CD8-positive, alpha-beta memory T cell (primary cell): ENCODE measurements around the gene EIF2D. TPM values are rescaled to one million over a fixed set of nuclear protein-coding genes. Genes with fewer than 3 reads are reported as not detected.
"Not testable (repeated sequence)": the region's sequence is repeated elsewhere in the genome, so short reads cannot be mapped to it uniquely, and the experiment has no call there.

Experiments
- CTCF ChIA-PET: fragments of 350-600 bp; sonication (Branson Sonifier 250); formaldehyde crosslinking; loops from one replicate; lab custom pipeline; 2021; ENCODE audit warnings: antibody characterized with exemption; lab: Charles Lee
- POLR2A ChIA-PET: fragments of 350-600 bp; sonication (Branson Sonifier 250); formaldehyde crosslinking; loops from one replicate; lab custom pipeline; 2021; ENCODE audit warnings: antibody characterized with exemption; lab: Charles Lee
- DNase-seq, 5 donors: peaks; one replicate each; pipeline versions ENCODE4 v3.0.0 to v3.0.0-alpha.2; 2020 to 2022; ENCODE audit warnings: mixed read lengths in 1 of 5
- H3K27ac ChIP-seq: one replicate; pipeline ENCODE4 v1.7.0; 2013; ENCODE audit warnings: low read depth, mild to moderate bottlenecking, low read length, moderate library complexity
- H3K27me3 ChIP-seq: 2 replicates; pipeline ENCODE4 v1.7.0; 2013; ENCODE audit warnings: low read length, mild to moderate bottlenecking; ENCODE audit not compliant: insufficient read depth, poor library complexity, severe bottlenecking
- H3K36me3 ChIP-seq: 2 replicates; pipeline ENCODE4 v1.7.0; 2013; ENCODE audit warnings: mild to moderate bottlenecking, low read length, moderate library complexity; ENCODE audit not compliant: insufficient read depth
- H3K4me1 ChIP-seq: 2 replicates; pipeline ENCODE4 v1.7.0; 2013; ENCODE audit warnings: mild to moderate bottlenecking, low read length, moderate library complexity; ENCODE audit not compliant: insufficient read depth
- H3K4me3 ChIP-seq: 2 replicates; pipeline ENCODE4 v1.7.0; 2013; ENCODE audit warnings: mild to moderate bottlenecking, low read length
- H3K9me3 ChIP-seq: 2 replicates; pipeline ENCODE4 v1.7.0; 2013; ENCODE audit warnings: mild to moderate bottlenecking, low read length
- H3K27ac Mint-ChIP-seq, 8 donors: one replicate each; pipeline ENCODE4 v1.8.0; 2020 to 2021; ENCODE audit warnings: mixed read lengths in 8 of 8, mild to moderate bottlenecking in 6 of 8, inconsistent platforms in 3 of 8, moderate library complexity in 3 of 8
- H3K27me3 Mint-ChIP-seq, 2 donors: one replicate each; pipeline ENCODE4 v1.8.0; 2020 to 2021; ENCODE audit warnings: mixed read lengths in 2 of 2, mild to moderate bottlenecking in 1 of 2, moderate library complexity in 1 of 2
- H3K36me3 Mint-ChIP-seq, 3 donors: one replicate each; pipeline ENCODE4 v1.8.0; 2020 to 2021; ENCODE audit warnings: mixed read lengths in 3 of 3, inconsistent platforms in 1 of 3, mild to moderate bottlenecking in 1 of 3
- H3K4me1 Mint-ChIP-seq, 3 donors: one replicate each; pipeline ENCODE4 v1.8.0; 2020 to 2021; ENCODE audit warnings: mixed read lengths in 3 of 3, inconsistent platforms in 1 of 3, mild to moderate bottlenecking in 1 of 3
- H3K4me3 Mint-ChIP-seq, 7 donors: one replicate each; pipeline ENCODE4 v1.8.0; 2020 to 2021; ENCODE audit warnings: mixed read lengths in 7 of 7, mild to moderate bottlenecking in 6 of 7, moderate library complexity in 4 of 7, inconsistent platforms in 2 of 7
- H3K9me3 Mint-ChIP-seq, 5 donors: one replicate each; pipeline ENCODE4 v1.8.0; 2020 to 2022; ENCODE audit warnings: mixed read lengths in 5 of 5, mild to moderate bottlenecking in 3 of 5, moderate library complexity in 2 of 5, inconsistent platforms in 1 of 5
- polyA plus RNA-seq: library from polyadenylated mRNA; unstranded; fragments of 300-500 nt; fragmentation: Illumina TruSeq; gene quantifications from one replicate; pipeline ENCODE4 v1.2.3, GENCODE V29; 2021
- total RNA-seq, 2 experiments: library from RNA; stranded (reverse); gene quantifications; one replicate each; pipeline ENCODE4 v1.2.3, GENCODE V29; 2021

The EIF2D gene
- total and polyA plus RNA-seq, 3 experiments from 2014 or later = 35.3 to 88.7 (median 82.7) TPM

DNA sequence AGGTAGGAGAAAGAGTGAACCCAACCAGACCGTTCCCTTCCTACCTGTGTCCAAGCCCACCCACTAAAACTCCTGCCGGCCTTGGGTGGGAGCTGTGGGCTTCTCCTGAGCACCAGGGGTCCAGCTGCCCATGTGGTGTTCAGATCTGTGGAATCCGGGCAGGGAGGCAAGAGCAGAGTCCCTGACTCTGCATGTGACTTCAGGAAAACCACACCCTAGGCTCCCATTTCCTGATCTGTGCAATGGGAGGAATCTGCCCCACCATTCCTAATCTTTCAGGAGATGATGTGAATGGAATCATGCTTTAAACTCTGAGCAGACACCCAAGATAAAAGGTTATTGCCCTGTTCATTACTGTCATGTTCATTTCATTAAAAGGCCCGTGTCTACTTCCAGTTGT lies 27.6 kb downstream of the EIF2D start:
- H3K36me3 ChIP-seq = peaks cover 70% of the 10 kb centered on the region
- H3K9me3 Mint-ChIP-seq = no peaks in the 10 kb centered on the region
- H3K9me3 ChIP-seq = no peaks in the 10 kb centered on the region
- POLR2A ChIA-PET = interaction anchor here (2.9 to 6.4 kb wide), 2 partner anchors 28 to 33 kb away, joined by 14 to 45 read pairs; no protein-coding TSS in a partner anchor
- no peaks in the 10 kb centered on the region for H3K27me3 ChIP-seq
- peaks cover 57 to 84% (median 72%) of the 10 kb centered on the region in 3 donors for H3K4me1 Mint-ChIP-seq
- no peak overlapping the region for H3K4me3 ChIP-seq
- DNase-seq = no peak
- peaks cover 7 to 91% (median 24%) of the 10 kb centered on the region in 3 donors for H3K36me3 Mint-ChIP-seq
- H3K4me3 Mint-ChIP-seq = no peak overlapping the region
- H3K4me1 ChIP-seq = peaks cover 44% of the 10 kb centered on the region
- H3K27ac ChIP-seq = no peak overlapping the region
- H3K27ac Mint-ChIP-seq = peak overlapping the region in 6 of 8 donors; percentile 19 to 99 (median 78)
- H3K27me3 Mint-ChIP-seq = peaks cover 0 to 1% of the 10 kb centered on the region in 2 donors
- CTCF ChIA-PET = interaction anchor here (0.7 to 19.1 kb wide), 11 partner anchors 9 to 121 kb away, joined by 3 to 503 read pairs (median 5); partner anchors contain the start of gene RASSF5

DNA sequence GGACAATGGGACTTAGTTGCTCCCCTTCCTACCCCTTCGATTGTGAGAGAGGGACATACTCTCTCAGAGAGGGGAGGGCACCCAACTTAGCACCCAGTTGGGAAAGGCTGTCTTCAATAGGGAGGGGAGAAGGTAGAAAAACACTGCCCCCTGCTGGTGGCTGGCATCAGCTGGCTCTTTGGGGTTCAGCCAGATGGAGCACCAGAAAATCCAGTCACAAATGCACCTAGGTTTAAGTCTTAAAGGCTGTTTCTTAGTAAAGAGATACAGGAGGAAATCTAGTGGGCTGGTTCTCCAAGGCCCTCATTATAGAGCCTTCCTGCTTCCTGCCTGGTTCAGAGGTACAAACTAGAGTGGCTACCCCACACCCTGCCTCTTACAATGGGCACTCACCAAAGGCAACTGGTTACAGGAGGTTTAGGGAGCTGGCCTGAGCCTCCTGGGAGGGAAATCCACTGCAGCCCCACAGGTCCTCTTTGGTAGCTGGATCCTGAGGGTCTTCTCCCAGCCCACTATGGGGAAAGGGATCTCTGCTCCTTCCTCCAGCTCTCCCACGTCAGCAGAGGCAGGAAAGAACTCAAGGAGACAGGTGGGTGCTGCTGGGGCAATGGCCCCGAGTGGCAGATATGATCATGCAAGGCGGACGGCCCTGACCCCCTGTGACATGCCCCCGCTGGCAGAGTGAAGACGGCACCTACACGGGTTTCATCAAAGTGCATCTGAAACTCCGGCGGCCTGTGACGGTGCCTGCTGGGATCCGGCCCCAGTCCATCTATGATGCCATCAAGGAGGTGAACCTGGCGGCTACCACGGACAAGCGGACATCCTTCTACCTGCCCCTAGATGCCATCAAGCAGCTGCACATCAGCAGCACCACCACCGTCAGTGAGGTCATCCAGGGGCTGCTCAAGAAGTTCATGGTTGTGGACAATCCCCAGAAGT lies 28.3 kb downstream of the EIF2D start:
- Mint-ChIP-seq H3K27me3 (peaks cover 0 to 1% of the 10 kb centered on the region in 2 donors), H3K27ac (peak overlapping the region; percentile 92 to 100 (median 98)), H3K4me1 (peaks cover 58 to 84% (median 72%) of the 10 kb centered on the region in 3 donors), H3K4me3 (peak overlapping the region; percentile 59 to 92 (median 88)), H3K36me3 (peaks cover 7 to 89% (median 25%) of the 10 kb centered on the region in 3 donors), H3K9me3 (no peaks in the 10 kb centered on the region)
- peak; percentile 76 to 86 (median 80) for DNase-seq
- Histone ChIP-seq H3K9me3 (no peaks in the 10 kb centered on the region), H3K27me3 (no peaks in the 10 kb centered on the region), H3K27ac (peak overlapping the region; percentile 78), H3K36me3 (peaks cover 64% of the 10 kb centered on the region), H3K4me3 (peak overlapping the region; percentile 22), H3K4me1 (peaks cover 51% of the 10 kb centered on the region)
- ChIA-PET POLR2A (interaction anchor here (1.0 to 6.4 kb wide), 3 partner anchors 27 to 38 kb away, joined by 4 to 45 read pairs (median 14); no protein-coding TSS in a partner anchor), CTCF (interaction anchor here (0.7 to 19.1 kb wide), 20 partner anchors 8 to 123 kb away, joined by 3 to 503 read pairs (median 5); partner anchors contain the start of genes IKBKE and RASSF5)

- Mint-ChIP-seq H3K27me3 (peaks cover 0 to 1% of the 10 kb centered on the region in 2 donors), H3K36me3 (peaks cover 7 to 85% (median 28%) of the 10 kb centered on the region in 3 donors), H3K27ac (peak overlapping the region; percentile 92 to 100 (median 98)), H3K4me1 (peaks cover 63 to 84% (median 74%) of the 10 kb centered on the region in 3 donors), H3K9me3 (no peaks in the 10 kb centered on the region), H3K4me3 (peak overlapping the region; percentile 59 to 92 (median 88))
- Histone ChIP-seq H3K9me3 (no peaks in the 10 kb centered on the region), H3K4me1 (peaks cover 60% of the 10 kb centered on the region), H3K27me3 (no peaks in the 10 kb centered on the region), H3K36me3 (peaks cover 55% of the 10 kb centered on the region), H3K4me3 (peak overlapping the region; percentile 22), H3K27ac (peak overlapping the region; percentile 78)
- no peak for DNase-seq
- ChIA-PET CTCF (interaction anchor here (0.7 to 19.1 kb wide), 23 partner anchors 8 to 122 kb away, joined by 3 to 503 read pairs (median 5); partner anchors contain the start of genes EIF2D, IKBKE and RASSF5), POLR2A (interaction anchor here (1.0 to 6.4 kb wide), 3 partner anchors 26 to 37 kb away, joined by 4 to 45 read pairs (median 14); no protein-coding TSS in a partner anchor)
Measured at GRCh38 chr1:206582971-206583706, 29.1 kb downstream of the EIF2D start.

DNA sequence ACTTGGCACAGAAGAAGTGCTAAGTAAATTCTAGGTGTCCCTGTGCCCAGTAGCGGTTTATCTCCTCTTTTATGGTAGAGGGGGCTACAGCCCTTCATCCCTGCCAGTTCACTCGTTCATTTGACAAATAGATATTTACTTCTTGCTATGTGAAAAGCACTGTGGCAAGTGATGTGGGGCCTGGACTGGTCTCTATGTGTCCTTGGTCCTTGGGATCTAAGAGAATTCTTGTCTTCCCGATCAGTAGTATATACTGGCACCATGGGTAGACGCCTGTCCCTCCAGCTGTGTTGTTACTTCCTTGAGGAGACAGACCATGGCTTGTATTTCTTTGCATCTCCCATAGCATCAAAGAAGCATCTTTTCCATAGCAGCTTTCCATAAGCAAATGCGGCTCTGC lies 29.7 kb downstream of the EIF2D start:
- DNase-seq = no peak
- H3K4me1 Mint-ChIP-seq = peaks cover 69 to 84% (median 76%) of the 10 kb centered on the region in 3 donors
- no peaks in the 10 kb centered on the region for H3K9me3 ChIP-seq
- peak overlapping the region; percentile 92 to 100 (median 98) for H3K27ac Mint-ChIP-seq
- ChIA-PET POLR2A (interaction anchor here (2.9 to 6.4 kb wide), 2 partner anchors 26 to 31 kb away, joined by 14 to 45 read pairs; no protein-coding TSS in a partner anchor), CTCF (interaction anchor here (0.8 to 19.1 kb wide), 12 partner anchors 9 to 122 kb away, joined by 3 to 503 read pairs (median 6); partner anchors contain the start of gene EIF2D)
- peak overlapping the region; percentile 16 to 90 (median 71) for H3K4me3 Mint-ChIP-seq
- H3K9me3 Mint-ChIP-seq = no peaks in the 10 kb centered on the region
- peaks cover 66% of the 10 kb centered on the region for H3K4me1 ChIP-seq
- H3K4me3 ChIP-seq = no peak overlapping the region
- H3K36me3 ChIP-seq = peaks cover 53% of the 10 kb centered on the region
- peak overlapping the region; percentile 78 for H3K27ac ChIP-seq
- no peaks in the 10 kb centered on the region for H3K27me3 ChIP-seq
- H3K36me3 Mint-ChIP-seq = peaks cover 7 to 81% (median 27%) of the 10 kb centered on the region in 3 donors
- H3K27me3 Mint-ChIP-seq = peaks cover 0 to 1% of the 10 kb centered on the region in 2 donors

DNA sequence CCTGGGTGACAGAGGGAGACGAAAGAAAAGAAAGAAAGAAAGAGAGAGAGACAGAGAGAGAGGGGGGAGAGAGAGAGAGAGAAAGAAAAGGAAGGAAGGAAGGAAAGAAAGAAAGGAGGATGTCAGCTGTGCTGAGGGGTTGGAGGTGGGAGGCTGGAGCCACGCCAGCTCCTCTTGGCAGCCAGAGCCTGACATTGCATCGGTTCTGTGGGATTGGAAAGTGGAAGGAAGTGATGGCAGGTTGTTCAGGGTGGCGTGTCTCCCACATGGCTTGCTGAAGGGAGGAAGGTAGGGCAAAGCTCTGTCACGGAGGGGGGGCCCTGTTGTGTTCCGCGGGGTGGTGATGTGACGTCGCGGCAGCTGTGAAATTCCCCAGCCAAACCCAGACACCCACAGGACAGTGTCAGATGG lies 30.7 kb downstream of the EIF2D start:
- peak overlapping the region; percentile 70 to 92 (median 79) for H3K4me3 Mint-ChIP-seq
- H3K27ac ChIP-seq = peak overlapping the region; percentile 78

DNA sequence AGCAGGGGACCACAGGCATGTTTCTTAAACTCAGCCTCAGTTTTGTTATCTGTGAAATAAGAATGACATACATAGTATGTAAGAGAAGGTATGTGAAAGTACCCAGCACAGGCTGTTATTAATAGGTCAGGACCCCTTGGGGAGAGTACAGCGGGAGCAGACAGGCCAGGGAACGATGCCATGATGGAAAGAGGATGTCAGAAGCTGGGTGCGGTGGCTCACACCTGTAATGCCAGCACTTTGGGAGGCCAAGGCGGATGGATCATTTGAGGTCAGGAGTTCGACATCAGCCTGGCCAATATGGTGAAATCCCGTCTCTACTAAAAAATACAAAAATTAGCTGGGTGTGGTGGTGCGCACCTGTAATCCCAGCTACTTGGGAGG lies 31.2 kb downstream of the EIF2D start:
- peaks cover 7 to 78% (median 24%) of the 10 kb centered on the region in 3 donors for H3K36me3 Mint-ChIP-seq
- not testable (repeated sequence) for H3K9me3 ChIP-seq, H3K27me3 ChIP-seq, DNase-seq, H3K27me3 Mint-ChIP-seq, H3K9me3 Mint-ChIP-seq
- peak overlapping the region; percentile 92 to 100 (median 98) for H3K27ac Mint-ChIP-seq
- H3K4me1 Mint-ChIP-seq = peaks cover 78 to 91% (median 81%) of the 10 kb centered on the region in 3 donors
- Histone ChIP-seq H3K27ac (peak overlapping the region; percentile 78), H3K4me3 (peak overlapping the region; percentile 59), H3K36me3 (peaks cover 52% of the 10 kb centered on the region), H3K4me1 (peaks cover 80% of the 10 kb centered on the region)
- CTCF ChIA-PET = interaction anchor here (1.4 to 19.1 kb wide), 5 partner anchors 22 to 119 kb away, joined by 4 to 503 read pairs (median 8); no protein-coding TSS in a partner anchor
- POLR2A ChIA-PET = interaction anchor here (0.9 to 6.4 kb wide), 5 partner anchors 17 to 111 kb away, joined by 3 to 45 read pairs (median 6); partner anchors contain the start of gene IKBKE
- peak overlapping the region; percentile 71 to 92 (median 84) for H3K4me3 Mint-ChIP-seq

More for the DNA sequence above, 30.7 kb downstream of the EIF2D start:
- no peaks in the 10 kb centered on the region for H3K9me3 ChIP-seq
- no peaks in the 10 kb centered on the region for H3K9me3 Mint-ChIP-seq
- H3K4me1 ChIP-seq = peaks cover 75% of the 10 kb centered on the region
- ChIA-PET POLR2A (interaction anchor here (0.9 to 6.4 kb wide), 3 partner anchors 17 to 30 kb away, joined by 6 to 45 read pairs (median 6); no protein-coding TSS in a partner anchor), CTCF (interaction anchor here (1.6 to 19.1 kb wide), 6 partner anchors 10 to 120 kb away, joined by 5 to 503 read pairs (median 7); partner anchors contain the start of gene EIF2D)
- H3K27me3 Mint-ChIP-seq = peaks cover 0 to 1% of the 10 kb centered on the region in 2 donors
- peak; percentile 68 to 84 (median 75) for DNase-seq
- no peaks in the 10 kb centered on the region for H3K27me3 ChIP-seq
- H3K4me3 ChIP-seq = peak overlapping the region; percentile 19
- H3K27ac Mint-ChIP-seq = peak overlapping the region; percentile 92 to 100 (median 98)
- H3K36me3 Mint-ChIP-seq = peaks cover 7 to 78% (median 26%) of the 10 kb centered on the region in 3 donors
- H3K4me1 Mint-ChIP-seq = peaks cover 76 to 87% (median 76%) of the 10 kb centered on the region in 3 donors
- peaks cover 56% of the 10 kb centered on the region for H3K36me3 ChIP-seq
